Measurements from ENCODE around the gene SBF1.

GRCh38 chr22:50396751-50397370, 78.0 kb downstream of the SBF1 start:
- TF ChIP-seq, protein P1, sequence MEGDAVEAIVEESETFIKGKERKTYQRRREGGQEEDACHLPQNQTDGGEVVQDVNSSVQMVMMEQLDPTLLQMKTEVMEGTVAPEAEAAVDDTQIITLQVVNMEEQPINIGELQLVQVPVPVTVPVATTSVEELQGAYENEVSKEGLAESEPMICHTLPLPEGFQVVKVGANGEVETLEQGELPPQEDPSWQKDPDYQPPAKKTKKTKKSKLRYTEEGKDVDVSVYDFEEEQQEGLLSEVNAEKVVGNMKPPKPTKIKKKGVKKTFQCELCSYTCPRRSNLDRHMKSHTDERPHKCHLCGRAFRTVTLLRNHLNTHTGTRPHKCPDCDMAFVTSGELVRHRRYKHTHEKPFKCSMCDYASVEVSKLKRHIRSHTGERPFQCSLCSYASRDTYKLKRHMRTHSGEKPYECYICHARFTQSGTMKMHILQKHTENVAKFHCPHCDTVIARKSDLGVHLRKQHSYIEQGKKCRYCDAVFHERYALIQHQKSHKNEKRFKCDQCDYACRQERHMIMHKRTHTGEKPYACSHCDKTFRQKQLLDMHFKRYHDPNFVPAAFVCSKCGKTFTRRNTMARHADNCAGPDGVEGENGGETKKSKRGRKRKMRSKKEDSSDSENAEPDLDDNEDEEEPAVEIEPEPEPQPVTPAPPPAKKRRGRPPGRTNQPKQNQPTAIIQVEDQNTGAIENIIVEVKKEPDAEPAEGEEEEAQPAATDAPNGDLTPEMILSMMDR (IDR thresholded peaks at IDR 0.05): no peak
- TF ChIP-seq POLR2AphosphoS5 (IDR thresholded peaks at IDR 0.05) (no peak), POLR2A (IDR thresholded peaks at IDR 0.05; ENCODE audit: low read depth) (no peak)

All from esophagus muscularis mucosa (tissue), 3 donors.